Vagina (tissue), 2 donors: ENCODE measurements around the gene SPOP.

Source experiments
- CTCF ChIP-seq, 3 experiments: fragments of 450-650 bp in 2 of 3; fragments of 200-600 bp in 1 of 3; sonication (generic) in 1 of 3; IDR thresholded peaks; one replicate each; pipeline ENCODE4 v1.5.1; 2017 to 2019; ENCODE audit warnings: antibody characterized with exemption in 3 of 3, mild to moderate bottlenecking in 2 of 3, moderate library complexity in 2 of 3
- POLR2A ChIP-seq, 2 donors: fragments of 450-650 bp; IDR thresholded peaks; one replicate each; pipeline ENCODE4 v1.6.1; 2017; ENCODE audit warnings: antibody characterized with exemption in 2 of 2, mild to moderate bottlenecking in 2 of 2, moderate library complexity in 2 of 2

- TF ChIP-seq POLR2A (IDR thresholded peaks at IDR 0.05) (no peak), CTCF (IDR thresholded peaks at IDR 0.05) (no peak)
Measured at GRCh38 chr17:49551221-49552069, 126.5 kb downstream of the SPOP start.
